IMR-90 (cell line): ENCODE measurements around the gene PON1. TPM values are rescaled to one million over a fixed set of nuclear protein-coding genes. Genes with fewer than 3 reads are reported as not detected.

ENCODE experiments used
- ATAC-seq: fragments of 200-7000 bp; cut with Tn5 transposase; 2 replicates; pipeline ENCODE4 v1.9.1; 2020; ENCODE audit warnings: low read depth, mild to moderate bottlenecking, moderate library complexity
- BruUV-seq: library from RNA; stranded (reverse); fragments of 400-500 nt; replicated peaks from 2 replicates; lab custom pipeline; 2021; lab: Mats Ljungman, UMichigan
- CTCF ChIA-PET: fragments of 300-600 bp; formaldehyde crosslinking; extraction: SDS; loops from one replicate; lab custom pipeline; 2021; ENCODE audit warnings: antibody characterized with exemption; lab: Yijun Ruan, JAX
- POLR2A ChIA-PET: fragments of 300-600 bp; sonication (Branson Sonifier 250); formaldehyde crosslinking; loops from one replicate; lab custom pipeline; 2022; ENCODE audit warnings: antibody characterized with exemption; ENCODE audit not compliant: unreplicated experiment; lab: Charles Lee
- DNase-seq: peaks from one replicate; pipeline ENCODE4 v3.0.0; 2013
- H2AFZ ChIP-seq: replicated peaks from 2 replicates; pipeline ENCODE3; 2013; ENCODE audit warnings: low read length, mild to moderate bottlenecking; ENCODE audit not compliant: poor library complexity
- H2AK5ac ChIP-seq: 2 replicates; pipeline ENCODE4 v1.6.1; 2013; ENCODE audit warnings: low read depth, low read length, inconsistent platforms
- H2AK9ac ChIP-seq: replicated peaks from 2 replicates; pipeline ENCODE3; 2013; ENCODE audit warnings: mild to moderate bottlenecking, low read depth, low read length, moderate library complexity; ENCODE audit not compliant: poor library complexity
- H2BK120ac ChIP-seq: 2 replicates; pipeline ENCODE4 v1.6.1; 2013; ENCODE audit warnings: low read depth, low read length, inconsistent platforms
- H2BK15ac ChIP-seq: 3 replicates; pipeline ENCODE4 v1.6.1; 2013; ENCODE audit warnings: low read depth, low read length, inconsistent platforms
- H2BK20ac ChIP-seq: 2 replicates; pipeline ENCODE4 v1.6.1; 2013; ENCODE audit warnings: low read depth, mild to moderate bottlenecking, inconsistent platforms, low read length, moderate library complexity
- H2BK5ac ChIP-seq: 2 replicates; pipeline ENCODE4 v1.6.1; 2013; ENCODE audit warnings: mild to moderate bottlenecking, low read depth, low read length, inconsistent platforms; ENCODE audit not compliant: poor library complexity, severe bottlenecking
- H3K14ac ChIP-seq: replicated peaks from 2 replicates; pipeline ENCODE4 v1.6.1; 2013; ENCODE audit warnings: low read depth, low read length, inconsistent platforms
- H3K18ac ChIP-seq: 2 replicates; pipeline ENCODE4 v1.6.1; 2013; ENCODE audit warnings: low read depth, low read length, control low read depth
- H3K23ac ChIP-seq: 2 replicates; pipeline ENCODE4 v1.6.1; 2013; ENCODE audit warnings: low read depth, low read length, inconsistent platforms
- H3K27ac ChIP-seq: 2 replicates; pipeline ENCODE4 v1.5.1; 2013; ENCODE audit warnings: mild to moderate bottlenecking, control low read depth, low read length; ENCODE audit not compliant: insufficient read depth
- H3K27me3 ChIP-seq: 2 replicates; pipeline ENCODE4 v1.6.1; 2013; ENCODE audit warnings: low read length; ENCODE audit not compliant: control insufficient read depth, insufficient read depth
- H3K36me3 ChIP-seq: 2 replicates; pipeline ENCODE4 v1.6.1; 2013; ENCODE audit warnings: low read length, mixed read lengths; ENCODE audit not compliant: control insufficient read depth, insufficient read depth
- H3K4ac ChIP-seq: 2 replicates; pipeline ENCODE4 v1.6.1; 2013; ENCODE audit warnings: low read depth, low read length, inconsistent platforms
- H3K4me1 ChIP-seq: 2 replicates; pipeline ENCODE4 v1.6.1; 2013; ENCODE audit warnings: low read length, mixed read lengths; ENCODE audit not compliant: control insufficient read depth, insufficient read depth
- H3K4me2 ChIP-seq: 2 replicates; pipeline ENCODE4 v1.6.1; 2013; ENCODE audit warnings: low read depth, mild to moderate bottlenecking, control low read depth, low read length, moderate library complexity
- H3K4me3 ChIP-seq: 2 replicates; pipeline ENCODE4 v1.5.1; 2013; ENCODE audit warnings: low read depth, mild to moderate bottlenecking, control low read depth, low read length, moderate library complexity; ENCODE audit not compliant: insufficient read depth
- H3K56ac ChIP-seq: 2 replicates; pipeline ENCODE4 v1.6.1; 2013; ENCODE audit warnings: low read length, inconsistent platforms; ENCODE audit not compliant: insufficient read depth; ENCODE audit errors: extremely low read depth
- H3K79me1 ChIP-seq, 2 experiments: 2 replicates each; pipeline ENCODE4 v1.6.1; 2013; ENCODE audit warnings: low read length in 2 of 2, inconsistent platforms in 1 of 2, low read depth in 1 of 2
- H3K9ac ChIP-seq: 2 replicates; pipeline ENCODE4 v1.6.1; 2013; ENCODE audit warnings: low read depth, low read length, control low read depth
- H3K9me1 ChIP-seq: 2 replicates; pipeline ENCODE4 v1.6.1; 2013; ENCODE audit warnings: low read length, inconsistent platforms; ENCODE audit not compliant: insufficient read depth
- H3K9me3 ChIP-seq: 2 replicates; pipeline ENCODE4 v1.6.1; 2013; ENCODE audit warnings: low read length; ENCODE audit not compliant: control insufficient read depth, insufficient read depth
- H4K20me1 ChIP-seq: 2 replicates; pipeline ENCODE4 v1.6.1; 2013; ENCODE audit warnings: low read length, inconsistent platforms; ENCODE audit not compliant: insufficient read depth
- H4K5ac ChIP-seq: 2 replicates; pipeline ENCODE4 v1.6.1; 2013; ENCODE audit warnings: mild to moderate bottlenecking, low read depth, low read length, control low read depth
- H4K8ac ChIP-seq, 2 experiments: 2 replicates each; pipeline ENCODE4 v1.6.1; 2013; ENCODE audit warnings: low read depth in 2 of 2, low read length in 2 of 2, control low read depth in 1 of 2, inconsistent platforms in 1 of 2
- H4K91ac ChIP-seq: 2 replicates; pipeline ENCODE4 v1.6.1; 2013; ENCODE audit warnings: low read depth, low read length, inconsistent platforms; ENCODE audit not compliant: insufficient read depth
- CEBPB ChIP-seq: IDR thresholded peaks from 2 replicates; pipeline ENCODE4 v1.6.1; 2012; ENCODE audit warnings: low read depth, low read length, improper control_type of control experiment
- CHD1 ChIP-seq: IDR thresholded peaks from 2 replicates; pipeline ENCODE4 v1.6.1; 2012; ENCODE audit warnings: low read depth, low read length, improper control_type of control experiment
- ELK1 ChIP-seq: fragments of 150-350 bp; IDR thresholded peaks from 2 replicates; pipeline ENCODE4 v1.6.1; 2016; ENCODE audit warnings: low read depth, mild to moderate bottlenecking, low read length, moderate library complexity, borderline replicate concordance
- FOS ChIP-seq: fragments of 150-350 bp; IDR thresholded peaks from 2 replicates; pipeline ENCODE4 v1.6.1; 2016; ENCODE audit warnings: low read depth, low read length
- MXI1 ChIP-seq: IDR thresholded peaks from 2 replicates; pipeline ENCODE4 v1.6.1; 2012; ENCODE audit warnings: low read depth, mild to moderate bottlenecking, low read length, moderate library complexity, borderline replicate concordance
- NFE2L2 ChIP-seq: fragments of 150-350 bp; IDR thresholded peaks from 2 replicates; pipeline ENCODE4 v1.6.1; 2016; ENCODE audit warnings: low read depth, mild to moderate bottlenecking, low read length
- POLR2A ChIP-seq: IDR thresholded peaks from 2 replicates; pipeline ENCODE4 v1.6.1; 2012; ENCODE audit warnings: mild to moderate bottlenecking, low read depth, low read length
- RCOR1 ChIP-seq: IDR thresholded peaks from 2 replicates; pipeline ENCODE4 v1.6.1; 2012; ENCODE audit warnings: mild to moderate bottlenecking, low read length, improper control_type of control experiment; ENCODE audit not compliant: insufficient replicate concordance
- SMC3 ChIP-seq: fragments of 150-350 bp; IDR thresholded peaks from 2 replicates; pipeline ENCODE4 v1.6.1; 2016; ENCODE audit warnings: low read depth, mild to moderate bottlenecking, antibody characterized with exemption, low read length, moderate library complexity
- USF2 ChIP-seq: fragments of 150-350 bp; IDR thresholded peaks from 2 replicates; pipeline ENCODE4 v1.6.1; 2017; ENCODE audit warnings: mild to moderate bottlenecking, antibody characterized with exemption, low read length, low read depth
- WGBS, 2 experiments: methylation state at CpG; one replicate each; pipeline versions ENCODE4 v1.1.5 to v1.1.7; 2013; ENCODE audit warnings: missing lambda C conversion rate in 2 of 2; ENCODE audit not compliant: insufficient read length in 1 of 2; ENCODE audit errors: extremely low coverage in 2 of 2; 5-methylcytosine and 5-hydroxymethylcytosine counted together
- dilution Hi-C: fragments of 300-500 bp; cut with HindIII; formaldehyde crosslinking; loops from one replicate; pipeline ENCODE4 v1.14.3; 2018; ENCODE audit warnings: low sequenced_read_pairs; ENCODE audit not compliant: unreplicated experiment
- in situ Hi-C: fragments of 300-500 bp; cut with MboI; formaldehyde crosslinking; loops from 3 replicates; pipeline ENCODE4 v1.14.3; 2019; ENCODE audit warnings: low sequenced_read_pairs, inconsistent platforms, mixed read lengths
- intact Hi-C: fragments of 100-400 bp; cut with micrococcal nuclease; formaldehyde crosslinking; loops from 2 replicates; pipeline ENCODE4 v1.10.0; 2022
- polyA plus RNA-seq, 3 experiments: library from polyadenylated mRNA; depleted of rRNA; stranded (reverse); fragments of >200 nt; gene quantifications; 2 replicates each; pipeline ENCODE4 v1.2.3, GENCODE V29; 2012; ENCODE audit warnings: low replicate concordance in 1 of 3
- total RNA-seq: library from RNA; depleted of rRNA; stranded (reverse); fragments of >200 nt; gene quantifications from 2 replicates; pipeline ENCODE4 v1.2.3, GENCODE V29; 2012

PON1 gene
- total and polyA plus RNA-seq, 2 of the 4 experiments (the other 2 are of a cell fraction) = not detected

- no peaks in the 10 kb centered on the region for H3K4me1 ChIP-seq
- no peak overlapping the region for H2BK120ac ChIP-seq
- no peak overlapping the region for H3K27ac ChIP-seq
- no peak overlapping the region for H2BK15ac ChIP-seq
- no peak for TF ChIP-seq FOS
- TF ChIP-seq SMC3 = no peak
- TF ChIP-seq ELK1 = no peak
- no peak for TF ChIP-seq RCOR1
- TF ChIP-seq MXI1 = no peak
- TF ChIP-seq POLR2A = no peak
- TF ChIP-seq CHD1 = no peak
- no peak for TF ChIP-seq NFE2L2
- TF ChIP-seq CEBPB = no peak
- TF ChIP-seq USF2 = no peak
- no peaks in the 10 kb centered on the region for H3K79me1 ChIP-seq
- ChIA-PET CTCF (no interaction called here), POLR2A (no interaction called here)
- no peak overlapping the region for H3K4me3 ChIP-seq
- no peak overlapping the region for H3K23ac ChIP-seq
- no peaks in the 10 kb centered on the region for H3K27me3 ChIP-seq
- no TSS peak for BruUV-seq
- H3K9me1 ChIP-seq = no peaks in the 10 kb centered on the region
- no peak overlapping the region for H4K5ac ChIP-seq
- DNase-seq (no peak), ATAC-seq (no peak)
- dilution Hi-C loops = no loop called here
- no peak overlapping the region for H3K18ac ChIP-seq
- H4K20me1 ChIP-seq = no peaks in the 10 kb centered on the region
- H2BK5ac ChIP-seq = no peak overlapping the region
- H2BK20ac ChIP-seq = no peak overlapping the region
- H3K9ac ChIP-seq = no peak overlapping the region
- no peak overlapping the region for H4K91ac ChIP-seq
- H4K8ac ChIP-seq = no peak overlapping the region
- no peaks in the 10 kb centered on the region for H3K9me3 ChIP-seq
- no CpG with 5 or more reads among the region's 3 CpGs for WGBS, 2 experiments
- no peak overlapping the region for H3K56ac ChIP-seq
- H2AFZ ChIP-seq = no peak overlapping the region
- no peak overlapping the region for H2AK5ac ChIP-seq
- H3K4ac ChIP-seq = no peak overlapping the region
- H3K14ac ChIP-seq = no peak overlapping the region
- intact Hi-C loops = no loop called here
- in situ Hi-C loops = no loop called here
- no peak overlapping the region for H2AK9ac ChIP-seq
- no peak overlapping the region for H3K4me2 ChIP-seq
- no peaks in the 10 kb centered on the region for H3K36me3 ChIP-seq
Observed at GRCh38 chr7:95368235-95368634, 43.9 kb upstream of the PON1 start.
